Measurements from ENCODE around the gene NIPAL3. TPM values are rescaled to one million over a fixed set of nuclear protein-coding genes. Genes with fewer than 3 reads are reported as not detected.
"Not testable (repeated sequence)": the region's sequence is repeated elsewhere in the genome, so short reads cannot be mapped to it uniquely, and the experiment has no call there.

Gene NIPAL3
- total RNA-seq, 1 donor from 2014 or later: 32.5 TPM

GRCh38 chr1:24441996-24442668 is 26.5 kb downstream of the NIPAL3 start:
- no peak for TF ChIP-seq CTCF (conservative IDR thresholded peaks at IDR 0.05; ENCODE audit: low read depth, low read length)
- H3K4me3 ChIP-seq (ENCODE audit: low read depth, low read length): no peak overlapping the region
- no peak for DNase-seq (ENCODE audit: low read depth)

- DNase-seq (ENCODE audit: low read depth): no peak
- no peak for TF ChIP-seq CTCF (conservative IDR thresholded peaks at IDR 0.05; ENCODE audit: low read depth, low read length)
- H3K4me3 ChIP-seq (ENCODE audit: low read depth, low read length): no peak overlapping the region
Observed at GRCh38 chr1:24442764-24443163, 27.2 kb downstream of the NIPAL3 start.

- TF ChIP-seq CTCF (conservative IDR thresholded peaks at IDR 0.05; ENCODE audit: low read depth, low read length): no peak
- DNase-seq (ENCODE audit: low read depth): no peak
- H3K4me3 ChIP-seq (ENCODE audit: low read depth, low read length): no peak overlapping the region
Observed at GRCh38 chr1:24443241-24443656, 27.6 kb downstream of the NIPAL3 start.

- H3K4me3 ChIP-seq (ENCODE audit: low read depth, low read length); DNase-seq (ENCODE audit: low read depth): not testable (repeated sequence)
Observed at GRCh38 chr1:24446446-24446845, 30.8 kb downstream of the NIPAL3 start.

GRCh38 chr1:24450316-24450715 is 34.7 kb downstream of the NIPAL3 start:
- no peak overlapping the region for H3K4me3 ChIP-seq (ENCODE audit: low read depth, low read length)
- TF ChIP-seq CTCF (conservative IDR thresholded peaks at IDR 0.05; ENCODE audit: low read depth, low read length): no peak
- DNase-seq (ENCODE audit: low read depth): no peak

- DNase-seq (ENCODE audit: low read depth): no peak
- no peak overlapping the region for H3K4me3 ChIP-seq (ENCODE audit: low read depth, low read length)
- no peak for TF ChIP-seq CTCF (conservative IDR thresholded peaks at IDR 0.05; ENCODE audit: low read depth, low read length)
Observed at GRCh38 chr1:24450857-24451397, 35.3 kb downstream of the NIPAL3 start.

GRCh38 chr1:24451746-24452145 is 36.1 kb downstream of the NIPAL3 start:
- TF ChIP-seq CTCF (conservative IDR thresholded peaks at IDR 0.05; ENCODE audit: low read depth, low read length): no peak
- no peak for DNase-seq (ENCODE audit: low read depth)

More at GRCh38 chr1:24451746-24452145, 36.1 kb downstream of the NIPAL3 start:
- no peak overlapping the region for H3K4me3 ChIP-seq (ENCODE audit: low read depth, low read length)
